Right lobe of liver (tissue), 6 donors: ENCODE data around the gene CCDC149. TPM values are rescaled to one million over a fixed set of nuclear protein-coding genes. Genes with fewer than 3 reads are reported as not detected.

ENCODE experiments used
- ATAC-seq, 4 donors: fragments of 200-7000 bp; cut with Tn5 transposase; one replicate each; pipeline ENCODE4 v1.9.1; 2020; ENCODE audit warnings: mild to moderate bottlenecking in 4 of 4, moderate library complexity in 4 of 4
- DNase-seq, 3 donors: peaks; one replicate each; pipeline ENCODE4 v3.0.0-alpha.2; 2020
- H3K27ac ChIP-seq, 3 donors: fragments of 200-600 bp; one replicate each; pipeline ENCODE4 v1.8.0; 2022
- H3K27me3 ChIP-seq, 2 donors: fragments of 200-600 bp; one replicate each; pipeline ENCODE4 v1.8.0; 2022
- H3K36me3 ChIP-seq, 4 donors: fragments of 200-600 bp; sonication (generic) in 1 of 4; one replicate each; pipeline versions ENCODE4 v1.5.1 to v1.8.0; 2017 to 2022; ENCODE audit warnings: control low read depth in 1 of 4
- H3K4me1 ChIP-seq, 4 donors: fragments of 200-600 bp; sonication (generic) in 1 of 4; one replicate each; pipeline versions ENCODE4 v1.5.1 to v1.8.0; 2017 to 2022; ENCODE audit warnings: control low read depth in 1 of 4
- H3K4me3 ChIP-seq, 3 donors: fragments of 200-600 bp; one replicate each; pipeline ENCODE4 v1.8.0; 2022
- H3K9me3 ChIP-seq, 4 donors: fragments of 200-600 bp; sonication (generic) in 1 of 4; one replicate each; pipeline versions ENCODE4 v1.5.1 to v1.8.0; 2017 to 2022; ENCODE audit warnings: control low read depth in 1 of 4
- CTCF ChIP-seq, 4 donors: fragments of 200-600 bp in 3 of 4; fragments of 450-650 bp in 1 of 4; IDR thresholded peaks; one replicate each; pipeline versions ENCODE4 v1.5.1 to v1.8.0; 2016 to 2022; ENCODE audit warnings: antibody characterized with exemption in 4 of 4, mild to moderate bottlenecking in 2 of 4
- POLR2A ChIP-seq: fragments of 450-650 bp; IDR thresholded peaks from one replicate; pipeline ENCODE4 v1.6.1; 2017; ENCODE audit warnings: antibody characterized with exemption, mild to moderate bottlenecking
- WGBS: methylation state at CpG from one replicate; pipeline ENCODE4 v1.1.6; 2018; ENCODE audit warnings: low coverage, low lambda C conversion rate; ENCODE audit not compliant: insufficient coverage; ENCODE audit errors: missing lambda C conversion rate; 5-methylcytosine and 5-hydroxymethylcytosine counted together
- intact Hi-C, 2 donors: fragments of 100-400 bp; cut with DNase I; formaldehyde crosslinking; loops; one replicate each; pipeline versions ENCODE4 v1.11.2 to v1.14.1; 2022
- total RNA-seq, 6 experiments: library from RNA; depleted of rRNA in 2 of 6; stranded (reverse); fragments of >200 nt in 2 of 6; fragmentation: NEBNext Ultra II Directional in 3 of 6; extraction: Animal tissue kit (Norgen Biotek cat#: 25700) in 3 of 6; gene quantifications; one replicate each; pipeline versions ENCODE4 v1.1.0 to v1.2.4, GENCODE V29; 2016 to 2023
- donor health status: DM: no; HTN: yes; CAD: no.
- donor health status: DM: no; HTN: no; CAD: no.
- donor health status: DM: no; HTN: no; CAD: no.
- donor health status: DM: no; HTN: yes; CAD: no.
- donor health status: DM: no; HTN: yes; CAD: no.

The CCDC149 gene
- total RNA-seq, 6 experiments from 2014 or later: 3.9 to 8.0 (median 5.2) TPM

DNA sequence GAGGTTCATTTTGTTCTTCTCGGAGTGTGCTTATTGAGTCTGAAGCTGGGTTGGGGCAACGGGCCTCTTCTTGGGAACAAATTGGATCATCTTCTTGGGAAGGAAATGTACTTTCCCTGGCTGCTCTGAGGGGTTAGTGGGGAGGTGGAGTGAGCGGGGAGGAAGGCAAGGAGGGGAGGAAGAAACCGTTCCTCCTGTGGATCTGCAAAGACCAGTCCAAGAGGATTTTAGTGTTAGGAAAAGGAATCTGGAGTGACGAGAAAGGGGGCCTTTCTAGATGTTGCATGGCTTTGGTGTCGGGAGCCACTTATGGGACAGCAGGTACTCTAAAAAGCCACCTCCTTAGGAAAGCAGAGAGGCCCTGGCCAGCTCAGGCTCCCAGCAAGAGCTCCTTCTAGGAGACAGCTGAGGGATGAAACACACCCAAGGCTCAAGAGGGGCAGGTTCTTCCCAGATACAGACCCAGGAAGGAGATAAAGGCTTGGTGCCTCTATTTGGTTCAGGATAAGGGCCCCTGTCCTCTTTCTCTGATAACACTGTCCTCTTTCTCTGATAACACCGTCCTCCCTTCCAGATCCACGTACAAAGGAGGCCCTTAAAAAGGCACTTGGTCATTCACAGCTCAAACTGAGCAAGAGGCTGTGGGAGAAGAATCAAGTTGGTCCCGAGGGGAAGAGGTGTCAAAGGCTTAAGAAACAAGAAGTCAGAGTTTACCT, 117.0 kb downstream of the CCDC149 start:
- Histone ChIP-seq H3K4me1 (peaks cover 0 to 9% (median 0%) of the 10 kb centered on the region in 4 donors), H3K4me3 (peak overlapping the region in 1 of 3 donors; percentile 4), H3K9me3 (no peaks in the 10 kb centered on the region), H3K36me3 (no peaks in the 10 kb centered on the region), H3K27ac (peak overlapping the region in 2 of 3 donors; percentile 36 to 48), H3K27me3 (no peaks in the 10 kb centered on the region)
- 25% methylated on average over 7 of the region's 9 CpGs for whole genome bisulfite sequencing
- TF ChIP-seq CTCF (IDR thresholded peaks at IDR 0.05) (no peak), POLR2A (no peak)
- DNase-seq: no peak
- no peak for ATAC-seq
- intact Hi-C loops: no loop called here

DNA sequence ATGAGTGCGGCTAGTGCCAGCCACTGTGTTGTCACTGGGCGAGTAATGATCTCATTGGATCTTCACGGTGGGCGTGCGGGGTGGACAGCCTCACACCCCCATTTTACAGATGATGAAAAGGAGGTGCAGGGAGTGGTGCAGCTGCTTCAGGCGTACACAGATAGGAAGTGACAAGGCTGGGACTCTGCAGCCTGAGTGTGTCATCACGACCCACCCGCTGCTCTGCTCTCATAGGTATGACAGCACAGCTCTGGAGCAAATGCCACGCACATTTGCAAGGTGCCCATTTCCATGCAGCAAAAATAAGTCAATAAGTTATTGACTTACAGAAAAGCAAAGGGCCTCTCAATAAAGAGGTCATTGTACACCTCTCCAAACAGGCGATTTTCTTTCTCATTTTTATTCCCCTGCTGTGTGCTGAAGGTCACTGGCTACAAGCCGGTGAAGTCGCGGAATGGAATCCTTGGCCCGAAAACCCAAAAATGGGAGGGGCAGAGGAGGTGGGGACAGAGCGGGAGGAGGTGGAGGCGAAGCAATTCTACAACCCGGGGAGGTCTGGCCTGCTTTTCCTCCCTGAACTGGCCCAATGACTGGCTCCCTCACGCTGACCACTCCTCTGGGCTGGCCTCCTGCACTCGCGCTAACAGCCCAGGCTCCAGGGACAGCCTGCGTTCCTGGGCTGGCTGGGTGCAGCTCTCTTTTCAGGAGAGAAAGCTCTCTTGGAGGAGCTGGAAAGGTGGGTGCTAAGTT, 117.8 kb downstream of the CCDC149 start, which contains the start of gene SOD3:
Gene SOD3, plus strand, starts transcription at position 658 of the 750 bp plus-strand sequence. CDS start 3,949 bp downstream, outside the sequence.
- H3K27me3 ChIP-seq: no peaks in the 10 kb centered on the region
- peak; percentile 46 for TF ChIP-seq POLR2A
- TF ChIP-seq CTCF (IDR thresholded peaks at IDR 0.05): no peak
- 24% methylated on average over 16 of the region's 21 CpGs for WGBS
- peak within 1 kb of the TSS in 1 of 3 donors; percentile 4 for H3K4me3 ChIP-seq
- no peaks in the 10 kb centered on the region for H3K9me3 ChIP-seq
- DNase-seq (peak; percentile 70 to 79 (median 73)), ATAC-seq (peak; percentile 86 to 96 (median 95))
- no peaks in the 10 kb centered on the region for H3K36me3 ChIP-seq
- peaks cover 0 to 2% (median 0%) of the 10 kb centered on the region in 4 donors for H3K4me1 ChIP-seq
- H3K27ac ChIP-seq: peak within 1 kb of the TSS; percentile 7 to 48 (median 36)
- intact Hi-C loops: no loop called here

GRCh38 chr4:24794480-24794879, 118.4 kb downstream of the CCDC149 start:
- H3K4me1 ChIP-seq: no peaks in the 10 kb centered on the region
- ATAC-seq (peak in 1 of 4 donors; percentile 12), DNase-seq (no peak)
- H3K27ac ChIP-seq: peak overlapping the region in 2 of 3 donors; percentile 7 to 8
- no peaks in the 10 kb centered on the region for H3K27me3 ChIP-seq
- 67% methylated on average over 5 of the region's 10 CpGs for WGBS
- intact Hi-C loops: no loop called here
- no peak overlapping the region for H3K4me3 ChIP-seq
- no peaks in the 10 kb centered on the region for H3K9me3 ChIP-seq
- no peaks in the 10 kb centered on the region for H3K36me3 ChIP-seq
- TF ChIP-seq POLR2A (no peak), CTCF (IDR thresholded peaks at IDR 0.05) (no peak)

DNA sequence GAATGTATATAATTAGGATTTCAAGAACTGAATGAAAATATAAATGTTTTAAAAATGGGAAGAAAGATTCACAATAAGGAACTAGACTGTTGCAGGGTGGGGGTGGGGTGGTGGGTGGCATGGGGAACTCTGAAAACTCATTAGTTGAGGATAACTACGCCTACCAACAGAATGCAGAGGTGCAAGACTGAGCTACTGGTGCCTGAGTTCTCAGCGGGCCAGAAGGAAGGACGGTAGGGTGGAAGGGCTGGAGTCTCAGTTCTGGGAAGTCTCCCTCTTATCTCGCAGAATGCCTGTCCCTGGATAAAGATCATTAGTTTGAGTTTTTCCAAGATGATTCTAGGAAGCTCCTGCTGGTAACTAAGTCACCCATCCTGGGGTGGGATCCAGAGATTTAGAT, 118.8 kb downstream of the CCDC149 start:
- Histone ChIP-seq H3K36me3 (no peaks in the 10 kb centered on the region), H3K27me3 (no peaks in the 10 kb centered on the region), H3K9me3 (no peaks in the 10 kb centered on the region), H3K4me3 (no peak overlapping the region), H3K4me1 (no peaks in the 10 kb centered on the region), H3K27ac (peak overlapping the region in 2 of 3 donors; percentile 7 to 8)
- WGBS: 39% methylated on average over 3 of the region's 4 CpGs
- DNase-seq (no peak), ATAC-seq (peak in 1 of 4 donors; percentile 9)
- TF ChIP-seq POLR2A: no peak
- TF ChIP-seq CTCF (IDR thresholded peaks at IDR 0.05): no peak
- intact Hi-C loops: no loop called here
